C4-2B (cell line): ENCODE measurements around the gene ZNF521.

Source experiments
- CTCF ChIP-seq: fragments of 450-650 bp; conservative IDR thresholded peaks from 2 replicates; pipeline ENCODE4 v1.5.1; 2017; ENCODE audit warnings: mild to moderate bottlenecking
- ZFX ChIP-seq: fragments of 450-650 bp; IDR thresholded peaks from 2 replicates; pipeline ENCODE4 v1.6.1; 2017

- TF ChIP-seq CTCF, result no peak
- no peak for TF ChIP-seq ZFX
Measured at GRCh38 chr18:25177631-25178030, 174.3 kb downstream of the ZNF521 start.
